ENCODE data around the gene CYTH1.
"Not testable (repeated sequence)": the region's sequence is repeated elsewhere in the genome, so short reads cannot be mapped to it uniquely, and the experiment has no call there.

CYTH1 gene

DNA sequence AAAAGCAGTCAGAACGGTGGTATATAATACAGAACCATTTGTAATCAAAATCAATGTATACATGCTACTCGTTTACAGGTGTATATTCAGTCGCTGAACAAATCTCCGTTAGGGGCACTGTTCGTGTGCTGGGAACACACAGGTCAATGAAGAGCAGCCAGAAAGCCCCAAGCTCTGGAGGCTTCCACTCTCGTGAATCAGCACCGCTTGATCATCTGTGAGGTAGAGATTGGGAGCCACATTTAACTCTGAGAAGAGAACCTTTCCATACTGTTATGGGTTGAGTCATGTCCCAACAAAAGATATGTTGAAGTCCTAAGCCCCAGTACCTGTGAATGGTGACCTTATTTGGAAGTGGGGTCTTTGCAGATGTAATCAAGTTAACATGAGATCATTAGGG is 5.4 kb upstream of the CYTH1 start:
- DNase-seq (ENCODE audit: low spot score), result no peak

DNA sequence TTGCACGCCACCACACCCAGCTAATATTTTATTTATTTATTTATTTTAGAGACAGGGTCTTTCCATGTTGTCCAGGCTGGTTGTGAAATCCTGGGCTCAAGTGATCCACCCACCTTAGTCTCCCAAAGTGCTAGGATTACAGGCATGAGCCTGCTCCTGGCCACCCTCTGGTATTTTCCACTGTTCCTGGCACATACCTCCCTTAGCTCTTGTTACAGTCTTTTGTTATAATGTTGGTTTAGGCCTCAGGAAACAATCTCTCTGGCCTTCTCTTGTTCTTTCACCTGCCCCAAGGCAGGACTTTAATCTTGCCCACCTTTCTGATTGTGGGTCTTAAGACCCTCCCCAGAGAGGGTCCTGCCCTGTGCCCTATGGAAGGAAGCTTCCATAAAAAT is 3.6 kb upstream of the CYTH1 start:
- no peak for DNase-seq (ENCODE audit: low spot score)

GRCh38 chr17:78785011-78785662 is 3.1 kb upstream of the CYTH1 start:
- DNase-seq (ENCODE audit: low spot score), result no peak

GRCh38 chr17:78784352-78784751 is 2.3 kb upstream of the CYTH1 start:
- DNase-seq (ENCODE audit: low spot score), result no peak

DNA sequence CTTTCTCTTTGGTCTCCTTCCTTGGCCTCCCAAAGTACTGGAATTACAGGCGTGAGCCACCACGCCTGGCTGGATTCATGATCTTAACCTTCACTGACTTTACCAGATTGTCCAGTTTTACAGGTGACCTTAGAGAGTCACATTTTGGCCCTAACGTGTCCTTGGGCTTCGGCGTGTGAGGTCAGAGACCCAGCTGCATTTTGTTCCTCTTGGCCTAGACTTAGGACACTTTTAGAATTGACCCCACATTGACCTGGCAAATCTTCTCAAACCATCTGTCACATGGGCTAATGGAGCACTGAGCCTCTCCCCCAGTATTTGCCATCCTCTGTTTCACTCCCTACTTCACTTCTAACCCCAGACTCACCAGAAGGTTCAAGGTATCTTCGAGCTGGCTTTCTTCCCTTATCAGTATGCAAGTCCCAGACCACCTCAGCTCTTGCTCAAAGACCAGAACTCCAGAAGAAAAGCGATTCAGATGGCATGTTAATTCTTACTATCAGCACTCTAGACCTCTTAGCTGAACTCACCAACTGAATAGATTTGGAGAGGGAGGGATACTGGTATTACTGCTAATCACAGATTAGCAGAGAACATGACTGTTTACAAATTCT is 1.7 kb upstream of the CYTH1 start:
- no peak for DNase-seq (ENCODE audit: low spot score)

- no peak for DNase-seq (ENCODE audit: low spot score)
Observed at GRCh38 chr17:78781104-78781892, 775 bp downstream of the CYTH1 start.

GRCh38 chr17:78780335-78780734 is 1.7 kb downstream of the CYTH1 start:
- no peak for DNase-seq (ENCODE audit: low spot score)

DNA sequence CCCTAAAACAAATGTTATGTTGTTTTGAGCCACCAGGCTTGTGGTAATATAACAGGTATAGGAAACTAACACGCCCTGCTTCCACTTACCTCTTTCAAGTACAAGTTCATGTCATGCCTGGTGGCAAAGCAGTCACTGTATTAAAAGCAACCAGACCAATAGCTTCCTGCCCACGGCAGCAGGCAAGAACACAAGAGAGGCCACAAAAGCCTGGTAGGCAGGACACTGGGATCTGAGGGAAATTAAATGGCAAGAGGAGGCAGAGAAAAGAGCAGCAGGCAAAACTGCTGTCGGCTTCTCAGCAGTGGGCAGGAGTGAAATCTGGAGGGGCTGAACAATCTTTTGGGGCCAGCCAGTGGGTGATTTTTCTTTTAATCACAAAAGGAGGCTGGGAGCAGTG is 2.2 kb downstream of the CYTH1 start:
- no peak for DNase-seq (ENCODE audit: low spot score)

- DNase-seq (ENCODE audit: low spot score), result not testable (repeated sequence)
Observed at GRCh38 chr17:78779286-78779651, 2.8 kb downstream of the CYTH1 start.

DNA sequence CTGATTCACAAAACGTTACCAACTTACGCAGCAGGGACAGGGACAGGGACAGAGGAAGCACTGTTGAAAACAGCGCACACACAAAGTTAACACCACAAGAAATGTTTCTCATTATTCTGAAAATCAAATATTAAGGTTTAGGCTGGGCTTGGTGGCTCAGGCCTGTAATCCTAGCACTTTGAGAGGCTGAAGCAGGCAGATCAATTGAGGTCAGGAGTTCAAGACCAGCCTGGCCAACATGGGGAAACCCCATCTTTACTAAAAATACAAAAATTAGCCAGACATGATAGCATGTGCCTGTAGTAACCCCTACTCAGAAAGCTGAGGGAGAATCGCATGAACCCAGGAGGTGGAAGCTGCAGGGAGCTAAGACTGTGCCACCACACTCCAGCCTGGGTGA is 4.2 kb downstream of the CYTH1 start:
- no peak for DNase-seq (ENCODE audit: low spot score)

DNA sequence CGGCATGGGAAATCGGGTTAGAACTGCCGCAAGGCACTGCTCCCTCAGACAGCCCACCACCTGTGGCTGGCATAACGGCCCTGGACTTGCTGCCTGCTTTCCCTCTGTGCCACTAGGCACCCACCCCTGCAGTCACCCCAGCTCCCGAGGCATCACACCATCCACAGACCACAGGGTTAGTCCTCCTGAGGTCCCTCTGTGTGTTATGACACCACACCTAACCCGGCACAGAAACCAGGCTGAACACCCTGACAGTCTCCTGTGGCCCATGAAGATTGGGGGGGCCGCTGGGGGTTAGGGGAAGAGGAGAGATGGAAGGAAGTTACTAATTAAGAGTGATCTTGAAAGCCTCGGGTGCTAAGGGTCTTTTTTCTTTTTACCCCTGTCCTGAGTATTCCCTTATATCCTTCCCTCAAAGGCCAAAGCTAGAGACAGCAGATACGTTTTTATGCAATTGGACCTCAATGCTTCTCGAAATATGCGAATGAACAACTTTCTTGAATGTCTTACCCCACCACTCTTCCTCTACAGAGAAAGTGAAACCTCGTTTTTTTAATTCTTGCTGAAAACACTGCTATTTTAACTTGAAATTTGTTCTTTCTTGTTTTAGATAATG is 7.0 kb downstream of the CYTH1 start:
- peak; percentile 36 for DNase-seq (ENCODE audit: low spot score)

DNA sequence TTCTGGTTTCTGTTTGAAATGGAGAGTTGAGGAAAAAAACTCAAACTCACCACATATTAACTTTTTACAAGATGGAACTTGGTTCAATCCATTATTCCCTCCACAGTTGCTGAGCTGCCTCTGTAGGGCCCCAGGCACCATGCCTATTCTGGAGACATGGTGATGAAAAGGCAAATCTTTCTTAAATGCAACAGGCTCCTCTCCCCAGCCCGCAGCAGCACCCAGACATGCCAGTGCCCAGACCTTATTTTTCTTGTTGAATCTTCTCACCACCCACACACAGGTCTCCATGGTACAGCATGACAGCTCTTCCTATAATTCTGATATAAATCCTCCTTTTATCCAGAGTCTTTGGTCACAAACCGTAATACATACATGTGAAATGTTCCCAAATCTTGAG is 7.6 kb downstream of the CYTH1 start:
- no peak for DNase-seq (ENCODE audit: low spot score)

DNA sequence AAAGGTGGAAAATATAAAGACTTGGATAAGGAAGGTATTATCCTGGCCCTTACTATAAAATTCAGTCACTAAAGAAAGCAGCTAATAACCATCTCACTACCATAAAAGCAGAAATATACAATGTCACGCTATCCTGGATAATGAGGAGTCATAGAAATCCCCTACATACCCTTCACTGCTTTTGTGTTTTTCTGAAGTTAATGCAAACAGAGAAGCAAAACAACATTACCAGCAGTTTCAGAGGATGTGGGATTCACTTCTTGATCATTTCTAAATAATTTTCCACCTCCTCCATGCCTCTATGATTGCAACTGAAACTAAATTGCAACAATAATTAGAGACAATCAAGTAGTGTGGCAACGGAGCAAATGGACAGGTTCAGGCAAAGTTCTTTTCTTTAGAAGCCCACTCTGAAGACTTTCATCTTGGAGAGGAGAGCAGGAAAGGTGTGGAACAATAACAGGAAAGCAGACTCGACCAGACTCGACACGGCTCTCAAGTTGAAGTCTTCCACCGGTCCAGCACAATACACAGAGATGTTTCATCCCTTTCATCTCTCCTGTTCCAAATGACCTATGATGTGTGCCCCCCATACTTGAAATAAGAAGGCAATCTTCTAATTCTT is 10.2 kb downstream of the CYTH1 start:
- DNase-seq (ENCODE audit: low spot score), result no peak

DNA sequence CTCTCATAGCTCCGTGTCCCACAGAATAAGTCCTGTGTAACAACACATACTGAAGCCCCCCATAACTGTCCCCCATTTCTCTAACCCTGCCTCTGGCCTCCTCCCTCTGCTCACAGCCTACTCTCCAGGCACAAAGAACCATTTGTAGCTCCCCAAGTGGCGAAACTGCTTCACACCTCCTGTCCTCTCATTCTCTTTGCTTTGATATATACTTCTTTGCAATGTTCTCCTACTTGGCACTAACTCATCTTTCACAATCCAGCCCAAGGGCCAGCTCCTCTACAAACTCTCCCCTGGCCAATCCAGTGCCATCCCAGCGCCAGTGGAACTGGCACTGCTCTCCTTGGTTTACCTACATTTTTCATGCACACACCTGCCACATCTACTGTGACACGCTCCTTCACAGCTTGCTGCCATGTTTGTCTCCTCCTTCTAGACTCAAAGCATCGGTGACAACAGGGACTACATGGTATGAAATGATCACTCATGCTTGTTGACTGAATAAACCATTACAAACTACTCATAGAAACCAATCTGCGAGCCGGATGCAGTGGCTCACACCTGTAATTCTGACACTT is 12.8 kb downstream of the CYTH1 start:
- no peak for DNase-seq (ENCODE audit: low spot score)

DNA sequence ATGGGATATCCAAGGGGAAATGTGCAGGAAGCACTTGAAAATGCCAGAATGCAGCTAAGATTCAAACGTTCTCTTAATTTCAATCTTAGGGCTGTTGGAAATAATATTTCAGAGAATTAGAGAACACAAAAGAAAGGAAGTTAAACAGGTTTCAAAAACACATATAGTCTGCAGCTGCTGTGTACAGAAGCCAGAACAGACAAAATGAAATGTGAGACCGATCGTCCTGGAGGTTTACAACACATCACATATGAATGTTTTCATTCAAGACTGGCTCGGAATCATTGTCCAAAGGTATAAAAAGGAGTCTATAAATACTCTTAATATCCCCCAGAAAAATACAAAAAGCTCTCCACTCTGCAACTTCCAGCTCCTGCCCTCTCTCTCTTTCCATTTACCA is 14.3 kb downstream of the CYTH1 start:
- DNase-seq (ENCODE audit: low spot score), result no peak

DNA sequence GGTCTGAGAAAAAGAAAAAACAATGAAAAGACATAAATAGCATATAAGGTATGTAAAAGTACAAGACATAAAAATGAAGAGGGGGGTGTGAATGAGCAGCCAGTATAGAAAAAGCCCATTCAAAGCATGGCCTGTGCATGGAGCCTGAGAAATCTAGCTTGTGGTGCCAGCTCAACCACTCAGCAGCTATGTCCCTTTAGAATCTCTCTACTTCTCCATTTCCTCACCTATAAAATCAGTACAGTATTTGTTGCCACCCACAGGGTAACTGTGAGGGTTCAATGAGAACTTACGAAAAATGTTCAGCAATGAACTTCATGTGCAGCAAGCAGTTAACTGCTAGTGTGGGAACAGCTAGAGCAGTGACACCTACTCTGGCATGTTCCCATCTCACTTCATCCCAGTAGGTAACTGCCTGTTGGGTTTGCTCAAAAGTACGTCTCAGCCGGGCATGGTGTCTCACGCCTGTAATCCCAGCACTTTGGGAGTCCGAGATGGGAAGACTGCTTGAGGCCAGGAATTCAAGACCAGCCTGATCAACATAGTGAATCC is 15.3 kb downstream of the CYTH1 start:
- DNase-seq (ENCODE audit: low spot score), result no peak

DNA sequence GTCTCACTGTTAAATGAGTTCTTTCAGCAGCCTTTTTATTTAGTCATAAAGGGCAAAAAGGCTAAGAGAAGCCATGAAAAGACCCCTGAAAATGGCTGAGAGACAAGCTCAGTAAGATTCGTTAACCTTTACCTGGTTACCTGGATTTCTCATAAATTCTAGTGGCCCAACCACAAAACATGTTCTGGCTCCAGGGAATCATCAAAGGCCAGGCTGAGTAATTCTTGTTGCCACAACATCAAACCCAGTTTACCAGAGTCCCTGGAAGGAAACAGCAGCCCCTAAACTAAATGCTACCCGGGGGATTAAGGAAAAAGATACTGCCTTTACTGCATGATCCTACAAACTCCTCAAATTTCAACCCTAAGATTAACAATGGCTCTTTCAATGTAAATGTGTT is 15.8 kb downstream of the CYTH1 start:
- no peak for DNase-seq (ENCODE audit: low spot score)

- DNase-seq (ENCODE audit: low spot score), result no peak
Observed at GRCh38 chr17:78765821-78766220, 16.3 kb downstream of the CYTH1 start.

DNA sequence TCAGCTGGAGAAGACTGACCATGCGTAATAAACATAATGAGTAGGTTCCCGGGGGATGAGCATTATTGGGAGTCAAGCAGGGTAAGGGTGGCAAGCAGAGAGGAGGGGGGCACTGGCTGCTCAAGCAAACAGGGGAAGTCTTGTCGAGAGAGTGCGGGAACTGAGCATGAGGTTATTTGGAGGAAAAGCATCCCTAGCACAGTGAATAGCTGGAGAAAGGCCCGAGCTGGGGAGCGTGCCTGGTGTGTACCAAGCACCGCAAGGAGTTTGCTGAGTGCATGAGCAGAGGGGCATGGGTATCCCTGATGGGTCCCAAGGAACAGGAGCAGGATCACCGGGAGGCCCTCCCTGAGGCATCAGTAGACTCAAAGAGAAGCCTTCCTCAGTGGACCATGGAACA is 17.2 kb downstream of the CYTH1 start:
- DNase-seq (ENCODE audit: low spot score), result no peak

- DNase-seq (ENCODE audit: low spot score), result no peak
Observed at GRCh38 chr17:78763561-78763960, 18.5 kb downstream of the CYTH1 start.

GRCh38 chr17:78761789-78762406 is 20.2 kb downstream of the CYTH1 start:
- no peak for DNase-seq (ENCODE audit: low spot score)
